ENCODE measurements around the gene PCBP2. TPM values are rescaled to one million over a fixed set of nuclear protein-coding genes. Genes with fewer than 3 reads are reported as not detected.

PCBP2 gene
- total RNA-seq, 1 experiment from 2014 or later = 981 TPM

GRCh38 chr12:53402871-53403270 is 49.0 kb upstream of the PCBP2 start:
- CTCF ChIA-PET = interaction anchor here (2.2 kb wide), 1 partner anchor 21 kb away, joined by 6 read pairs; no protein-coding TSS in a partner anchor
- ATAC-seq (no peak), DNase-seq (ENCODE audit: low spot score) (no peak)
- no peak for TF ChIP-seq ZNF423 (CRISPR knock-in tag; IDR thresholded peaks at IDR 0.05)
- no peak for TF ChIP-seq NR1H2 (CRISPR knock-in tag; IDR thresholded peaks at IDR 0.05)
- Mint-ChIP-seq H3K4me1 (no peaks in the 10 kb centered on the region), H3K27me3 (ENCODE audit: low read depth) (no peaks in the 10 kb centered on the region), H3K27ac (no peak overlapping the region), H3K36me3 (peaks cover 17% of the 10 kb centered on the region), H3K4me3 (no peak overlapping the region), H3K9me3 (no peaks in the 10 kb centered on the region)
- POLR2A ChIA-PET = interaction anchor here (0.6 kb wide), 1 partner anchor 68 kb away, joined by 9 read pairs; no protein-coding TSS in a partner anchor

GRCh38 chr12:53410951-53411350 is 41.0 kb upstream of the PCBP2 start:
- no peak for DNase-seq (ENCODE audit: low spot score)
- POLR2A ChIA-PET = no interaction called here
- Mint-ChIP-seq H3K9me3 (no peaks in the 10 kb centered on the region), H3K27me3 (ENCODE audit: low read depth) (no peaks in the 10 kb centered on the region), H3K4me1 (peaks cover 13% of the 10 kb centered on the region), H3K4me3 (no peak overlapping the region), H3K27ac (no peak overlapping the region), H3K36me3 (peaks cover 39% of the 10 kb centered on the region)
- CTCF ChIA-PET = interaction anchor here (0.8 to 2.7 kb wide), 2 partner anchors 10 to 83 kb away, joined by 3 to 13 read pairs; no protein-coding TSS in a partner anchor
- no peak for ATAC-seq
- no peak for TF ChIP-seq GABPB1 (CRISPR knock-in tag; IDR thresholded peaks at IDR 0.05)
- TF ChIP-seq ETV6 (CRISPR knock-in tag; IDR thresholded peaks at IDR 0.05) = no peak
- TF ChIP-seq ZNF416 (CRISPR knock-in tag; IDR thresholded peaks at IDR 0.05) = no peak
- TF ChIP-seq NR1H2 (CRISPR knock-in tag; IDR thresholded peaks at IDR 0.05) = no peak
- no peak for TF ChIP-seq TP53 (CRISPR knock-in tag; IDR thresholded peaks at IDR 0.05)
- TF ChIP-seq ATF2 (CRISPR knock-in tag; IDR thresholded peaks at IDR 0.05; ENCODE audit: borderline replicate concordance, low read depth) = no peak
- TF ChIP-seq, protein P1, sequence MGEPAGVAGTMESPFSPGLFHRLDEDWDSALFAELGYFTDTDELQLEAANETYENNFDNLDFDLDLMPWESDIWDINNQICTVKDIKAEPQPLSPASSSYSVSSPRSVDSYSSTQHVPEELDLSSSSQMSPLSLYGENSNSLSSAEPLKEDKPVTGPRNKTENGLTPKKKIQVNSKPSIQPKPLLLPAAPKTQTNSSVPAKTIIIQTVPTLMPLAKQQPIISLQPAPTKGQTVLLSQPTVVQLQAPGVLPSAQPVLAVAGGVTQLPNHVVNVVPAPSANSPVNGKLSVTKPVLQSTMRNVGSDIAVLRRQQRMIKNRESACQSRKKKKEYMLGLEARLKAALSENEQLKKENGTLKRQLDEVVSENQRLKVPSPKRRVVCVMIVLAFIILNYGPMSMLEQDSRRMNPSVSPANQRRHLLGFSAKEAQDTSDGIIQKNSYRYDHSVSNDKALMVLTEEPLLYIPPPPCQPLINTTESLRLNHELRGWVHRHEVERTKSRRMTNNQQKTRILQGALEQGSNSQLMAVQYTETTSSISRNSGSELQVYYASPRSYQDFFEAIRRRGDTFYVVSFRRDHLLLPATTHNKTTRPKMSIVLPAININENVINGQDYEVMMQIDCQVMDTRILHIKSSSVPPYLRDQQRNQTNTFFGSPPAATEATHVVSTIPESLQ (CRISPR knock-in tag; IDR thresholded peaks at IDR 0.05) = no peak
- TF ChIP-seq, protein P2, sequence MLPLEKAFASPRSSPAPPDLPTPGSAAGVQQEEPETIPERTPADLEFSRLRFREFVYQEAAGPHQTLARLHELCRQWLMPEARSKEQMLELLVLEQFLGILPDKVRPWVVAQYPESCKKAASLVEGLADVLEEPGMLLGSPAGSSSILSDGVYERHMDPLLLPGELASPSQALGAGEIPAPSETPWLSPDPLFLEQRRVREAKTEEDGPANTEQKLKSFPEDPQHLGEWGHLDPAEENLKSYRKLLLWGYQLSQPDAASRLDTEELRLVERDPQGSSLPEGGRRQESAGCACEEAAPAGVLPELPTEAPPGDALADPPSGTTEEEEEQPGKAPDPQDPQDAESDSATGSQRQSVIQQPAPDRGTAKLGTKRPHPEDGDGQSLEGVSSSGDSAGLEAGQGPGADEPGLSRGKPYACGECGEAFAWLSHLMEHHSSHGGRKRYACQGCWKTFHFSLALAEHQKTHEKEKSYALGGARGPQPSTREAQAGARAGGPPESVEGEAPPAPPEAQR (CRISPR knock-in tag; IDR thresholded peaks at IDR 0.05) = no peak
- no peak for TF ChIP-seq RELA (CRISPR knock-in tag; IDR thresholded peaks at IDR 0.05; ENCODE audit: borderline replicate concordance)
- no peak for TF ChIP-seq FOXJ3 (CRISPR knock-in tag; IDR thresholded peaks at IDR 0.05; ENCODE audit: borderline replicate concordance)
- TF ChIP-seq, protein P3, sequence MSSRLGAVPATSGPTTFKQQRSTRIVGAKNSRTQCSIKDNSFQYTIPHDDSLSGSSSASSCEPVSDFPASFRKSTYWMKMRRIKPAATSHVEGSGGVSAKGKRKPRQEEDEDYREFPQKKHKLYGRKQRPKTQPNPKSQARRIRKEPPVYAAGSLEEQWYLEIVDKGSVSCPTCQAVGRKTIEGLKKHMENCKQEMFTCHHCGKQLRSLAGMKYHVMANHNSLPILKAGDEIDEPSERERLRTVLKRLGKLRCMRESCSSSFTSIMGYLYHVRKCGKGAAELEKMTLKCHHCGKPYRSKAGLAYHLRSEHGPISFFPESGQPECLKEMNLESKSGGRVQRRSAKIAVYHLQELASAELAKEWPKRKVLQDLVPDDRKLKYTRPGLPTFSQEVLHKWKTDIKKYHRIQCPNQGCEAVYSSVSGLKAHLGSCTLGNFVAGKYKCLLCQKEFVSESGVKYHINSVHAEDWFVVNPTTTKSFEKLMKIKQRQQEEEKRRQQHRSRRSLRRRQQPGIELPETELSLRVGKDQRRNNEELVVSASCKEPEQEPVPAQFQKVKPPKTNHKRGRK (CRISPR knock-in tag; IDR thresholded peaks at IDR 0.05; ENCODE audit: borderline replicate concordance) = no peak
- no peak for TF ChIP-seq ZNF219 (CRISPR knock-in tag; IDR thresholded peaks at IDR 0.05; ENCODE audit: borderline replicate concordance)
- no peak for TF ChIP-seq USF1 (CRISPR knock-in tag; IDR thresholded peaks at IDR 0.05)
- no peak for TF ChIP-seq GTF2I (CRISPR knock-in tag; conservative IDR thresholded peaks at IDR 0.05)
